WTC11 (cell line): ENCODE data around the gene NEFH. TPM values are rescaled to one million over a fixed set of nuclear protein-coding genes. Genes with fewer than 3 reads are reported as not detected.

Source experiments
- ATAC-seq: fragments of 200-7000 bp; cut with Tn5 transposase; 2 replicates; pipeline ENCODE4 v1.10.0; 2021; ENCODE audit warnings: mild to moderate bottlenecking, moderate library complexity
- CTCF ChIA-PET: fragments of 300-600 bp; sonication (Branson Sonifier 250); formaldehyde crosslinking; loops from one replicate; lab custom pipeline; 2021; ENCODE audit warnings: antibody characterized with exemption; lab: Charles Lee
- POLR2A ChIA-PET: fragments of 350-600 bp; sonication (Branson Sonifier 250); formaldehyde crosslinking; loops from one replicate; lab custom pipeline; 2021; ENCODE audit warnings: antibody characterized with exemption; lab: Charles Lee
- DNase-seq: peaks from one replicate; pipeline ENCODE4 v3.0.0; 2021; ENCODE audit warnings: low spot score
- H3K27ac Mint-ChIP-seq: 2 replicates; pipeline ENCODE4 v1.8.0; 2021; ENCODE audit warnings: mixed read lengths
- H3K27me3 Mint-ChIP-seq: 2 replicates; pipeline ENCODE4 v1.8.0; 2021; ENCODE audit warnings: low read depth, mild to moderate bottlenecking, moderate library complexity, mixed read lengths
- H3K36me3 Mint-ChIP-seq: 2 replicates; pipeline ENCODE4 v1.8.0; 2021; ENCODE audit warnings: mixed read lengths
- H3K4me1 Mint-ChIP-seq: 2 replicates; pipeline ENCODE4 v1.8.0; 2022; ENCODE audit warnings: mixed read lengths
- H3K4me3 Mint-ChIP-seq: 2 replicates; pipeline ENCODE4 v1.8.0; 2021; ENCODE audit warnings: mild to moderate bottlenecking, moderate library complexity, mixed read lengths
- H3K9me3 Mint-ChIP-seq: 2 replicates; pipeline ENCODE4 v1.8.0; 2021; ENCODE audit warnings: mixed read lengths
- AFF4 ChIP-seq: sonication (generic); formaldehyde crosslinking; IDR thresholded peaks from 2 replicates; pipeline ENCODE4 v1.8.1; 2023; ENCODE audit warnings: mild to moderate bottlenecking, missing genetic modification reagents, borderline replicate concordance
- ATF6 ChIP-seq: sonication (generic); formaldehyde crosslinking; IDR thresholded peaks from 2 replicates; pipeline ENCODE4 v1.8.1; 2023; ENCODE audit warnings: mild to moderate bottlenecking, missing genetic modification reagents
- E2F5 ChIP-seq: sonication (generic); formaldehyde crosslinking; IDR thresholded peaks from 2 replicates; pipeline ENCODE4 v1.8.1; 2022; ENCODE audit warnings: mild to moderate bottlenecking, moderate library complexity, missing genetic modification reagents
- GRHL2 ChIP-seq: fragments of 250-450 bp; sonication (Bioruptor Pico); IDR thresholded peaks from 2 replicates; pipeline ENCODE4 v1.8.0; 2022; ENCODE audit warnings: mild to moderate bottlenecking, moderate library complexity; ENCODE audit not compliant: insufficient replicate concordance, severe bottlenecking
- IRF2 ChIP-seq: sonication (generic); formaldehyde crosslinking; IDR thresholded peaks from 2 replicates; pipeline ENCODE4 v1.8.0; 2022; ENCODE audit warnings: low read depth, missing genetic modification reagents, borderline replicate concordance
- JAZF1 ChIP-seq: fragments of 250-450 bp; sonication (Bioruptor Pico); IDR thresholded peaks from 2 replicates; pipeline ENCODE4 v1.9.0; 2021; ENCODE audit warnings: moderate library complexity, mild to moderate bottlenecking, inconsistent platforms
- MAX ChIP-seq: sonication (generic); formaldehyde crosslinking; IDR thresholded peaks from 2 replicates; pipeline ENCODE4 v1.8.0; 2022; ENCODE audit warnings: mild to moderate bottlenecking, missing genetic modification reagents
- NR1H2 ChIP-seq: sonication (generic); formaldehyde crosslinking; IDR thresholded peaks from 2 replicates; pipeline ENCODE4 v1.9.0; 2021; ENCODE audit warnings: mild to moderate bottlenecking, moderate library complexity, missing genetic modification reagents
- RORB ChIP-seq: fragments of 250-450 bp; sonication (Bioruptor Pico); IDR thresholded peaks from 2 replicates; pipeline ENCODE4 v1.9.0; 2021; ENCODE audit warnings: mild to moderate bottlenecking
- TEAD4 ChIP-seq: sonication (generic); formaldehyde crosslinking; IDR thresholded peaks from 2 replicates; pipeline ENCODE4 v1.8.0; 2022; ENCODE audit warnings: mild to moderate bottlenecking, missing genetic modification reagents
- ZNF281 ChIP-seq: sonication (generic); formaldehyde crosslinking; IDR thresholded peaks from 2 replicates; pipeline ENCODE4 v1.8.0; 2023; ENCODE audit warnings: mild to moderate bottlenecking, missing genetic modification reagents
- ZNF396 ChIP-seq: fragments of 250-450 bp; sonication (Bioruptor Pico); IDR thresholded peaks from 2 replicates; pipeline ENCODE4 v1.8.0; 2021; ENCODE audit warnings: mild to moderate bottlenecking, moderate library complexity, borderline replicate concordance
- ZNF416 ChIP-seq: fragments of 250-450 bp; sonication (Bioruptor Pico); IDR thresholded peaks from 2 replicates; pipeline ENCODE4 v1.9.0; 2021; ENCODE audit warnings: mild to moderate bottlenecking, inconsistent platforms
- ZSCAN18 ChIP-seq: fragments of 250-450 bp; sonication (Bioruptor Pico); IDR thresholded peaks from 2 replicates; pipeline ENCODE4 v2.1.2; 2022; ENCODE audit warnings: mild to moderate bottlenecking, moderate library complexity
- total RNA-seq: library from RNA; stranded (reverse); gene quantifications from 3 replicates; pipeline ENCODE4 v1.2.3, GENCODE V29; 2021
- TF ChIP-seq, protein P1 (sequence below): sonication (generic); formaldehyde crosslinking; IDR thresholded peaks from 2 replicates; pipeline ENCODE4 v1.8.0; 2022; ENCODE audit warnings: missing genetic modification reagents
- TF ChIP-seq, protein P2 (sequence below): sonication (generic); formaldehyde crosslinking; IDR thresholded peaks from 2 replicates; pipeline ENCODE4 v1.8.1; 2022; ENCODE audit warnings: missing genetic modification reagents, borderline replicate concordance

Gene NEFH
- total RNA-seq, 1 experiment from 2014 or later, result 2.6 TPM

DNA sequence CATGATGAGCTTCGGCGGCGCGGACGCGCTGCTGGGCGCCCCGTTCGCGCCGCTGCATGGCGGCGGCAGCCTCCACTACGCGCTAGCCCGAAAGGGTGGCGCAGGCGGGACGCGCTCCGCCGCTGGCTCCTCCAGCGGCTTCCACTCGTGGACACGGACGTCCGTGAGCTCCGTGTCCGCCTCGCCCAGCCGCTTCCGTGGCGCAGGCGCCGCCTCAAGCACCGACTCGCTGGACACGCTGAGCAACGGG is 169 bp downstream of the NEFH start:
- TF ChIP-seq MAX (CRISPR knock-in tag), result no peak
- TF ChIP-seq GRHL2 (CRISPR knock-in tag), result no peak
- no peak for TF ChIP-seq NR1H2 (CRISPR knock-in tag)
- no peak for TF ChIP-seq IRF2 (CRISPR knock-in tag)
- no peak for TF ChIP-seq ATF6 (CRISPR knock-in tag)
- TF ChIP-seq ZNF416, result no peak
- no peak for TF ChIP-seq JAZF1 (CRISPR knock-in tag)
- TF ChIP-seq E2F5 (CRISPR knock-in tag), result no peak
- no peak for TF ChIP-seq TEAD4 (CRISPR knock-in tag)
- TF ChIP-seq, all 79 proteins: peak for 0
- Mint-ChIP-seq H3K9me3 (no peaks in the 10 kb centered on the region), H3K4me3 (no peak overlapping the region), H3K27me3 (peaks cover 68% of the 10 kb centered on the region), H3K27ac (no peak overlapping the region), H3K36me3 (peaks cover under 1% of the 10 kb centered on the region; the same call in 1 of the 2 replicates), H3K4me1 (peaks cover 42% of the 10 kb centered on the region)
- POLR2A ChIA-PET, result interaction anchor here (0.6 kb wide), 1 partner anchor 140 kb away, joined by 3 read pairs; no protein-coding TSS in a partner anchor
- no peak for DNase-seq
- CTCF ChIA-PET, result interaction anchor here (0.7 to 6.2 kb wide), 5 partner anchors 10 to 92 kb away, joined by 3 to 60 read pairs (median 4); partner anchors contain the start of gene AP1B1
- ATAC-seq, result no peak

- peak overlapping the region; percentile 78 for H3K4me3 Mint-ChIP-seq
- POLR2A ChIA-PET, result interaction anchor here (0.6 kb wide), 1 partner anchor 140 kb away, joined by 3 read pairs; no protein-coding TSS in a partner anchor
- CTCF ChIA-PET, result interaction anchor here (0.6 to 6.2 kb wide), 8 partner anchors 10 to 221 kb away, joined by 3 to 60 read pairs (median 4); partner anchors contain the start of gene AP1B1
- peaks cover 5% of the 10 kb centered on the region; the same call in 1 of the 2 replicates for H3K36me3 Mint-ChIP-seq
- peaks cover 42% of the 10 kb centered on the region for H3K4me1 Mint-ChIP-seq
- DNase-seq (peak; percentile 64), ATAC-seq (peak; percentile 14)
- H3K9me3 Mint-ChIP-seq, result no peaks in the 10 kb centered on the region
- peaks cover 66% of the 10 kb centered on the region for H3K27me3 Mint-ChIP-seq
- no peak overlapping the region for H3K27ac Mint-ChIP-seq
- TF ChIP-seq, protein P1, sequence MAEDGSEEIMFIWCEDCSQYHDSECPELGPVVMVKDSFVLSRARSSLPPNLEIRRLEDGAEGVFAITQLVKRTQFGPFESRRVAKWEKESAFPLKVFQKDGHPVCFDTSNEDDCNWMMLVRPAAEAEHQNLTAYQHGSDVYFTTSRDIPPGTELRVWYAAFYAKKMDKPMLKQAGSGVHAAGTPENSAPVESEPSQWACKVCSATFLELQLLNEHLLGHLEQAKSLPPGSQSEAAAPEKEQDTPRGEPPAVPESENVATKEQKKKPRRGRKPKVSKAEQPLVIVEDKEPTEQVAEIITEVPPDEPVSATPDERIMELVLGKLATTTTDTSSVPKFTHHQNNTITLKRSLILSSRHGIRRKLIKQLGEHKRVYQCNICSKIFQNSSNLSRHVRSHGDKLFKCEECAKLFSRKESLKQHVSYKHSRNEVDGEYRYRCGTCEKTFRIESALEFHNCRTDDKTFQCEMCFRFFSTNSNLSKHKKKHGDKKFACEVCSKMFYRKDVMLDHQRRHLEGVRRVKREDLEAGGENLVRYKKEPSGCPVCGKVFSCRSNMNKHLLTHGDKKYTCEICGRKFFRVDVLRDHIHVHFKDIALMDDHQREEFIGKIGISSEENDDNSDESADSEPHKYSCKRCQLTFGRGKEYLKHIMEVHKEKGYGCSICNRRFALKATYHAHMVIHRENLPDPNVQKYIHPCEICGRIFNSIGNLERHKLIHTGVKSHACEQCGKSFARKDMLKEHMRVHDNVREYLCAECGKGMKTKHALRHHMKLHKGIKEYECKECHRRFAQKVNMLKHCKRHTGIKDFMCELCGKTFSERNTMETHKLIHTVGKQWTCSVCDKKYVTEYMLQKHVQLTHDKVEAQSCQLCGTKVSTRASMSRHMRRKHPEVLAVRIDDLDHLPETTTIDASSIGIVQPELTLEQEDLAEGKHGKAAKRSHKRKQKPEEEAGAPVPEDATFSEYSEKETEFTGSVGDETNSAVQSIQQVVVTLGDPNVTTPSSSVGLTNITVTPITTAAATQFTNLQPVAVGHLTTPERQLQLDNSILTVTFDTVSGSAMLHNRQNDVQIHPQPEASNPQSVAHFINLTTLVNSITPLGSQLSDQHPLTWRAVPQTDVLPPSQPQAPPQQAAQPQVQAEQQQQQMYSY (CRISPR knock-in tag), result peak; percentile 90
- no peak for TF ChIP-seq AFF4
- peak; percentile 92 for TF ChIP-seq NR1H2 (CRISPR knock-in tag)
- TF ChIP-seq ZNF281, result peak; percentile 81; the same call in 1 of the 2 replicates
- TF ChIP-seq, protein P2, sequence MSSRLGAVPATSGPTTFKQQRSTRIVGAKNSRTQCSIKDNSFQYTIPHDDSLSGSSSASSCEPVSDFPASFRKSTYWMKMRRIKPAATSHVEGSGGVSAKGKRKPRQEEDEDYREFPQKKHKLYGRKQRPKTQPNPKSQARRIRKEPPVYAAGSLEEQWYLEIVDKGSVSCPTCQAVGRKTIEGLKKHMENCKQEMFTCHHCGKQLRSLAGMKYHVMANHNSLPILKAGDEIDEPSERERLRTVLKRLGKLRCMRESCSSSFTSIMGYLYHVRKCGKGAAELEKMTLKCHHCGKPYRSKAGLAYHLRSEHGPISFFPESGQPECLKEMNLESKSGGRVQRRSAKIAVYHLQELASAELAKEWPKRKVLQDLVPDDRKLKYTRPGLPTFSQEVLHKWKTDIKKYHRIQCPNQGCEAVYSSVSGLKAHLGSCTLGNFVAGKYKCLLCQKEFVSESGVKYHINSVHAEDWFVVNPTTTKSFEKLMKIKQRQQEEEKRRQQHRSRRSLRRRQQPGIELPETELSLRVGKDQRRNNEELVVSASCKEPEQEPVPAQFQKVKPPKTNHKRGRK (CRISPR knock-in tag), result 0 out of 2 replicates have a peak, but pooled peaks have one; percentile 61
- TF ChIP-seq ZNF396 (CRISPR knock-in tag), result no peak
- no peak for TF ChIP-seq ZSCAN18 (CRISPR knock-in tag)
- no peak for TF ChIP-seq RORB (CRISPR knock-in tag)
Observed at GRCh38 chr22:29480512-29481264, 670 bp downstream of the NEFH start.
